H1 (cell line): Measurements from ENCODE around the gene S100A8. TPM values are rescaled to one million over a fixed set of nuclear protein-coding genes. Genes with fewer than 3 reads are reported as not detected.

Source experiments
- CTCF ChIA-PET: fragments of 300-600 bp; sonication (Branson Sonifier 250); formaldehyde crosslinking; loops from one replicate; lab custom pipeline; 2021; ENCODE audit not compliant: partially characterized antibody; lab: Charles Lee
- POLR2A ChIA-PET: fragments of 300-600 bp; sonication (Branson Sonifier 250); formaldehyde crosslinking; loops from one replicate; lab custom pipeline; 2021; ENCODE audit warnings: inconsistent platforms; ENCODE audit not compliant: partially characterized antibody; lab: Charles Lee
- DNase-seq, 2 experiments: peaks; one replicate each; pipeline versions ENCODE4 v3.0.0 to v3.0.0-alpha.2; 2010 to 2022; ENCODE audit warnings: low spot score in 2 of 2, low read depth in 1 of 2, mixed read lengths in 1 of 2
- FAIRE-seq: peaks from 2 replicates; lab custom pipeline; 2011; peaks lifted over from hg19 to GRCh38; lab: Jason Lieb, UNC
- H2AFZ ChIP-seq: 2 replicates; pipeline ENCODE4 v1.8.1; 2012; ENCODE audit warnings: low read length, inconsistent platforms
- H2AK5ac ChIP-seq: 2 replicates; pipeline ENCODE4 v1.6.1; 2013; ENCODE audit warnings: low read depth, low read length
- H2BK120ac ChIP-seq: replicated peaks from 2 replicates; pipeline ENCODE3; 2013; ENCODE audit warnings: low read depth, low read length, inconsistent platforms
- H2BK12ac ChIP-seq: 2 replicates; pipeline ENCODE4 v1.6.1; 2013; ENCODE audit warnings: low read depth, low read length
- H2BK15ac ChIP-seq: 2 replicates; pipeline ENCODE4 v1.6.1; 2013; ENCODE audit warnings: low read length
- H2BK20ac ChIP-seq: 2 replicates; pipeline ENCODE4 v1.6.1; 2013; ENCODE audit warnings: low read length
- H2BK5ac ChIP-seq: 2 replicates; pipeline ENCODE4 v1.6.1; 2013; ENCODE audit warnings: low read depth, low read length
- H3K14ac ChIP-seq: 2 replicates; pipeline ENCODE4 v1.6.1; 2013; ENCODE audit warnings: inconsistent platforms; ENCODE audit not compliant: insufficient read length
- H3K18ac ChIP-seq: 2 replicates; pipeline ENCODE4 v1.6.1; 2013; ENCODE audit warnings: low read length; ENCODE audit errors: extremely low read depth
- H3K23ac ChIP-seq: 2 replicates; pipeline ENCODE4 v1.6.1; 2013; ENCODE audit warnings: inconsistent platforms; ENCODE audit not compliant: insufficient read length
- H3K23me2 ChIP-seq: 2 replicates; pipeline ENCODE4 v1.6.1; 2013; ENCODE audit warnings: low read depth, low read length
- H3K27ac ChIP-seq: 2 replicates; pipeline ENCODE4 v1.6.1; 2011; ENCODE audit warnings: low read depth, low read length, inconsistent platforms
- H3K27me3 ChIP-seq, 4 experiments: replicated peaks in 1 of 4; 1 replicate in 1 of 4; 2 replicates in 3 of 4; pipeline versions ENCODE4 v1.6.1 to v1.8.1; 2011 to 2013; ENCODE audit warnings: low read length in 3 of 4, mild to moderate bottlenecking in 3 of 4, inconsistent platforms in 2 of 4, mixed read lengths in 2 of 4, moderate library complexity in 1 of 4; ENCODE audit not compliant: control insufficient read depth in 3 of 4, insufficient read depth in 3 of 4; ENCODE audit errors: extremely low read depth in 1 of 4
- H3K36me3 ChIP-seq, 4 experiments: 2 replicates each; pipeline versions ENCODE4 v1.6.1 to v1.8.1; 2011 to 2013; ENCODE audit warnings: mild to moderate bottlenecking in 4 of 4, low read length in 3 of 4, moderate library complexity in 2 of 4, control low read depth in 1 of 4, inconsistent platforms in 1 of 4; ENCODE audit not compliant: insufficient read depth in 4 of 4, control insufficient read depth in 2 of 4
- H3K4ac ChIP-seq: replicated peaks from 2 replicates; pipeline ENCODE3; 2013; ENCODE audit warnings: low read length, low read depth, mixed read lengths, inconsistent platforms; ENCODE audit not compliant: insufficient read length
- H3K4me1 ChIP-seq, 4 experiments: replicated peaks in 1 of 4; 1 replicate in 1 of 4; 2 replicates in 3 of 4; pipeline versions ENCODE4 v1.6.1 to v1.8.1; 2011 to 2013; ENCODE audit warnings: low read length in 3 of 4, inconsistent platforms in 2 of 4, mixed read lengths in 1 of 4; ENCODE audit not compliant: insufficient read depth in 4 of 4, control insufficient read depth in 3 of 4
- H3K4me2 ChIP-seq, 2 experiments: 2 replicates each; pipeline versions ENCODE4 v1.6.1 to v1.8.1; 2011 to 2013; ENCODE audit warnings: low read depth in 2 of 2, low read length in 2 of 2, control low read depth in 1 of 2, inconsistent platforms in 1 of 2, mild to moderate bottlenecking in 1 of 2; ENCODE audit not compliant: insufficient read depth in 1 of 2
- H3K4me3 ChIP-seq, 4 experiments: fragments of 200-600, 300-600 bp in 1 of 4; sonication (generic), shearing (Covaris generic), sonication (Bioruptor Twin) in 1 of 4; 2 replicates each; pipeline versions ENCODE4 v1.5.1 to v1.8.1; 2011 to 2016; ENCODE audit warnings: low read length in 4 of 4, low read depth in 3 of 4, control low read depth in 2 of 4, inconsistent platforms in 2 of 4, mild to moderate bottlenecking in 2 of 4, mixed read lengths in 1 of 4, moderate library complexity in 1 of 4; ENCODE audit not compliant: insufficient read depth in 2 of 4; ENCODE audit errors: extremely low read depth in 1 of 4
- H3K56ac ChIP-seq: replicated peaks from 2 replicates; pipeline ENCODE3; 2013; ENCODE audit warnings: low read depth, mild to moderate bottlenecking, mixed read lengths, low read length, inconsistent platforms; ENCODE audit not compliant: insufficient read length
- H3K79me1 ChIP-seq: 2 replicates; pipeline ENCODE4 v1.6.1; 2013; ENCODE audit warnings: low read depth, low read length, control low read depth
- H3K79me2 ChIP-seq, 2 experiments: 2 replicates each; pipeline versions ENCODE4 v1.6.1 to v1.8.1; 2012 to 2013; ENCODE audit warnings: low read length in 2 of 2, mild to moderate bottlenecking in 2 of 2, inconsistent platforms in 1 of 2; ENCODE audit not compliant: insufficient read depth in 2 of 2, control insufficient read depth in 1 of 2
- H3K9ac ChIP-seq, 4 experiments: replicated peaks in 1 of 4; 1 replicate in 1 of 4; 2 replicates in 3 of 4; pipeline versions ENCODE4 v1.6.1 to v1.8.1; 2011 to 2013; ENCODE audit warnings: low read depth in 3 of 4, low read length in 3 of 4, control low read depth in 2 of 4, mild to moderate bottlenecking in 2 of 4, moderate library complexity in 2 of 4, inconsistent platforms in 1 of 4; ENCODE audit errors: extremely low read depth in 1 of 4
- H3K9me3 ChIP-seq, 2 experiments: 2 replicates each; pipeline versions ENCODE4 v1.6.1 to v1.8.1; 2012 to 2013; ENCODE audit warnings: mild to moderate bottlenecking in 2 of 2, moderate library complexity in 2 of 2, control low read depth in 1 of 2, inconsistent platforms in 1 of 2, low read depth in 1 of 2, low read length in 1 of 2, mixed read lengths in 1 of 2; ENCODE audit not compliant: insufficient read depth in 2 of 2
- H4K20me1 ChIP-seq, 2 experiments: replicated peaks in 1 of 2; 2 replicates each; pipeline versions ENCODE3 to v1.8.1; 2011 to 2013; ENCODE audit warnings: inconsistent platforms in 2 of 2, low read length in 2 of 2, mild to moderate bottlenecking in 1 of 2; ENCODE audit not compliant: insufficient read depth in 2 of 2, control insufficient read depth in 1 of 2
- H4K5ac ChIP-seq: 2 replicates; pipeline ENCODE4 v1.6.1; 2013; ENCODE audit warnings: low read length, low read depth, mixed read lengths, inconsistent platforms; ENCODE audit not compliant: insufficient read length
- H4K8ac ChIP-seq: 2 replicates; pipeline ENCODE4 v1.8.0; 2013; ENCODE audit warnings: mild to moderate bottlenecking, moderate library complexity, low read length, inconsistent platforms; ENCODE audit not compliant: insufficient read depth; ENCODE audit errors: extremely low read depth
- H4K91ac ChIP-seq: replicated peaks from 2 replicates; pipeline ENCODE3; 2013; ENCODE audit warnings: low read length, mixed read lengths, inconsistent platforms; ENCODE audit not compliant: insufficient read length
- BACH1 ChIP-seq: IDR thresholded peaks from 2 replicates; pipeline ENCODE4 v1.6.1; 2012; ENCODE audit warnings: low read length, improper control_type of control experiment
- CREB1 ChIP-seq: IDR thresholded peaks from 2 replicates; pipeline ENCODE4 v1.6.1; 2012; ENCODE audit warnings: inconsistent platforms
- MAFK ChIP-seq: IDR thresholded peaks from 2 replicates; pipeline ENCODE4 v1.6.1; 2012; ENCODE audit warnings: low read depth, mild to moderate bottlenecking, improper control_type of control experiment, low read length
- NRF1 ChIP-seq: IDR thresholded peaks from 2 replicates; pipeline ENCODE4 v1.6.1; 2011; ENCODE audit warnings: mild to moderate bottlenecking, low read depth, low read length, improper control_type of control experiment
- POLR2A ChIP-seq, 2 experiments: IDR thresholded peaks; 1 replicate in 1 of 2; 2 replicates in 1 of 2; pipeline ENCODE4 v1.6.1; 2011; ENCODE audit warnings: low read depth in 2 of 2, low read length in 2 of 2, mild to moderate bottlenecking in 2 of 2; ENCODE audit errors: control extremely low read depth in 1 of 2
- POU5F1 ChIP-seq: IDR thresholded peaks from 2 replicates; pipeline ENCODE4 v1.6.1; 2011; ENCODE audit warnings: low read depth, mild to moderate bottlenecking, low read length, moderate library complexity
- RAD21 ChIP-seq, 2 experiments: IDR thresholded peaks in 1 of 2; conservative IDR thresholded peaks in 1 of 2; 2 replicates each; pipeline ENCODE4 v1.6.1; 2011; ENCODE audit warnings: low read depth in 2 of 2, low read length in 2 of 2, improper control_type of control experiment in 1 of 2, inconsistent platforms in 1 of 2, mild to moderate bottlenecking in 1 of 2, moderate library complexity in 1 of 2
- WGBS, 2 experiments: shearing (Covaris generic) in 1 of 2; methylation state at CpG; one replicate each; pipeline versions ENCODE4 v1.1.6 to v1.1.7; 2013 to 2015; ENCODE audit warnings: low lambda C conversion rate in 2 of 2, mixed read lengths in 2 of 2, inconsistent platforms in 1 of 2, low coverage in 1 of 2, missing lambda C conversion rate in 1 of 2; ENCODE audit not compliant: insufficient replicate concordance in 2 of 2, insufficient coverage in 1 of 2, insufficient read length in 1 of 2; ENCODE audit errors: extremely low coverage in 1 of 2, missing lambda C conversion rate in 1 of 2; 5-methylcytosine and 5-hydroxymethylcytosine counted together
- polyA plus RNA-seq, 7 experiments: library from polyadenylated mRNA; depleted of rRNA in 3 of 7; stranded (reverse) in 5 of 7; unstranded in 2 of 7; fragments of >200 nt in 5 of 7; fragments of 200-250 nt in 2 of 7; gene quantifications; 1 replicate in 5 of 7; 2 replicates in 1 of 7; 4 replicates in 1 of 7; pipeline versions ENCODE4 v1.2.1 to v1.2.3, GENCODE V29; 2011 to 2013; ENCODE audit warnings: missing spikeins in 2 of 7, mixed read lengths in 2 of 7
- total RNA-seq: library from RNA; stranded (reverse); fragmentation: NEBNext Ultra II Directional; extraction: Animal tissue kit (Norgen Biotek cat#: 25700); gene quantifications from 2 replicates; pipeline ENCODE4 v1.2.1, GENCODE V29; 2021
- TF ChIP-seq, protein P1 (sequence below), 3 experiments: IDR thresholded peaks; 1 replicate in 2 of 3; 2 replicates in 1 of 3; pipeline versions ENCODE4 v1.5.1 to v1.6.1; 2011; ENCODE audit warnings: low read length in 3 of 3, mild to moderate bottlenecking in 3 of 3, inconsistent platforms in 2 of 3, low read depth in 1 of 3, moderate library complexity in 1 of 3; ENCODE audit not compliant: insufficient read depth in 1 of 3; ENCODE audit errors: control extremely low read depth in 1 of 3
- TF ChIP-seq, protein P2 (sequence below): IDR thresholded peaks from 2 replicates; pipeline ENCODE4 v1.6.1; 2012; ENCODE audit warnings: inconsistent platforms

Gene S100A8
- total and polyA plus RNA-seq, 2 of the 8 experiments (the other 6 are each of a cell fraction or from before 2014, with no cell fraction given), result not detected

DNA sequence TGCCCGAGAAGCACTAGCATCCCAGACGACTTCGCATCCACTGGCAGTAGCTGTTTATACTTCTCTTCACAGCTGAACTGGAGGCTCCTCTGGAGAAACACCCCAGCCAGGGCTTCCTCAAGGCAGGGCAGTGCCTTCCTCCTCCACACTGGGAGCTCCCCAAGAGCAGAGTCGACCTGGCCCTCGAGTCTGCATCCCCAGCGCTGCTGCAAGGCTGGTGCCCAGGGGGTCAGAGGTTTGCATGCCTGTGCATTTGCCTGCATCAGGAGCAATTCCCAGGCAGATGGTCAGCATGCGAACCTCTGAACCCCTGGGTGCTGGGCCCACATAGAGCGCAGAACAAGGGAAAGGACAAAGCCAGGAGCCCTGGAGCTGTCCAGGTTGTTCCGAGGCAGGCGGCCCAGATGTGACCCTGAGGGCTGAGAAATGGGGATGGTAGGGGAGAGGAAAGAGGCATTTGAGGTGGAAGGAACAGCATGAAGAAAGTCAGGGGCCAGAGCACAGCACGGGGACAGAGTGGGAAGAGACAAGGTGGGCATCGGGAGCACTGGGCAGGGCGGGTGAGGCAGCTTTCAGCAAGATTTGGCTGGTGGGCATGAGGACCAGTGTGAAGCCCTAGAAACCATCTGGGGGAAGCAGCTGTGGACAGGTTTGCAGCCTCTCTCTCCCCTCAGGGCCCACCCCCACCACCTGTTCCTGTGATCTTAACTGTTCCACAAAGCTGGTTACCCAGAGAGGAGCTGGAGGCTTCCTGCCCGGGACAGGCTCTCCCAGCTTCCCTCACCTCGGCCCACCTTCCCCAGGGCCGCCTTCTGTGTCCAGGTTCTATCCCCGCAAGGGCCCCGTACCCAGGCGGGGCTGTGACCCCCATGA is 6.4 kb upstream of the S100A8 start:
- CTCF ChIA-PET, result interaction anchor here (0.8 to 6.4 kb wide), 6 partner anchors 11 to 136 kb away, joined by 3 to 63 read pairs (median 4); partner anchors contain the start of genes PGLYRP4 and S100A9
- Histone ChIP-seq H2BK15ac (no peak overlapping the region), H3K56ac (no peak overlapping the region), H2AK5ac (no peak overlapping the region), H3K4me3 (no peak overlapping the region), H2BK120ac (no peak overlapping the region), H4K91ac (no peak overlapping the region), H2AFZ (no peak overlapping the region), H3K79me1 (no peaks in the 10 kb centered on the region), H3K4me1 (no peaks in the 10 kb centered on the region), H3K4ac (no peak overlapping the region), H3K36me3 (no peaks in the 10 kb centered on the region), H3K14ac (no peak overlapping the region), H3K27ac (no peak overlapping the region), H4K20me1 (no peaks in the 10 kb centered on the region), H3K9me3 (no peaks in the 10 kb centered on the region), H3K23me2 (no peaks in the 10 kb centered on the region), H4K8ac (no peak overlapping the region; the same call in 1 of the 2 replicates), H2BK12ac (no peak overlapping the region), H3K4me2 (no peak overlapping the region), H3K9ac (no peak overlapping the region), H2BK20ac (no peak overlapping the region), H3K79me2 (no peaks in the 10 kb centered on the region), H2BK5ac (no peak overlapping the region), H3K23ac (no peak overlapping the region), H4K5ac (no peak overlapping the region), H3K18ac (no peak overlapping the region), H3K27me3 (no peaks in the 10 kb centered on the region)
- FAIRE-seq (no peak), DNase-seq (peak in 1 of 2 experiments; percentile 28)
- POLR2A ChIA-PET, result no interaction called here
- WGBS, 2 experiments, result 89% methylated on average over 19 of the region's 19 CpGs; no CpG with 5 or more reads in 1 of the 2 experiments
- TF ChIP-seq MAFK (no peak), POU5F1 (no peak), CREB1 (no peak), POLR2A (IDR thresholded peaks at IDR 0.05; ENCODE audit: control extremely low read depth in 1 of 2, low read depth in 2 of 2, low read length in 2 of 2) (no peak), BACH1 (no peak), NRF1 (no peak), RAD21 (IDR thresholded peaks at IDR 0.05 in 1 of 2, conservative IDR thresholded peaks at IDR 0.05 in 1 of 2; ENCODE audit: low read depth in 2 of 2, low read length in 2 of 2) (no peak)
- TF ChIP-seq, protein P1, sequence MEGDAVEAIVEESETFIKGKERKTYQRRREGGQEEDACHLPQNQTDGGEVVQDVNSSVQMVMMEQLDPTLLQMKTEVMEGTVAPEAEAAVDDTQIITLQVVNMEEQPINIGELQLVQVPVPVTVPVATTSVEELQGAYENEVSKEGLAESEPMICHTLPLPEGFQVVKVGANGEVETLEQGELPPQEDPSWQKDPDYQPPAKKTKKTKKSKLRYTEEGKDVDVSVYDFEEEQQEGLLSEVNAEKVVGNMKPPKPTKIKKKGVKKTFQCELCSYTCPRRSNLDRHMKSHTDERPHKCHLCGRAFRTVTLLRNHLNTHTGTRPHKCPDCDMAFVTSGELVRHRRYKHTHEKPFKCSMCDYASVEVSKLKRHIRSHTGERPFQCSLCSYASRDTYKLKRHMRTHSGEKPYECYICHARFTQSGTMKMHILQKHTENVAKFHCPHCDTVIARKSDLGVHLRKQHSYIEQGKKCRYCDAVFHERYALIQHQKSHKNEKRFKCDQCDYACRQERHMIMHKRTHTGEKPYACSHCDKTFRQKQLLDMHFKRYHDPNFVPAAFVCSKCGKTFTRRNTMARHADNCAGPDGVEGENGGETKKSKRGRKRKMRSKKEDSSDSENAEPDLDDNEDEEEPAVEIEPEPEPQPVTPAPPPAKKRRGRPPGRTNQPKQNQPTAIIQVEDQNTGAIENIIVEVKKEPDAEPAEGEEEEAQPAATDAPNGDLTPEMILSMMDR (IDR thresholded peaks at IDR 0.05; ENCODE audit: control extremely low read depth in 1 of 3, insufficient read depth in 1 of 3, low read depth in 1 of 3, low read length in 3 of 3), result no peak
- TF ChIP-seq, protein P2, sequence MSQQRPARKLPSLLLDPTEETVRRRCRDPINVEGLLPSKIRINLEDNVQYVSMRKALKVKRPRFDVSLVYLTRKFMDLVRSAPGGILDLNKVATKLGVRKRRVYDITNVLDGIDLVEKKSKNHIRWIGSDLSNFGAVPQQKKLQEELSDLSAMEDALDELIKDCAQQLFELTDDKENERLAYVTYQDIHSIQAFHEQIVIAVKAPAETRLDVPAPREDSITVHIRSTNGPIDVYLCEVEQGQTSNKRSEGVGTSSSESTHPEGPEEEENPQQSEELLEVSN, result no peak
